Upper lobe of left lung (tissue), 4 donors: ENCODE results near the gene ETNPPL.

Experiments
- CTCF ChIP-seq, 6 experiments: fragments of 450-650 bp in 4 of 6; fragments of 200-600 bp in 2 of 6; sonication (generic) in 2 of 6; IDR thresholded peaks; one replicate each; pipeline ENCODE4 v1.5.1; 2016 to 2019; ENCODE audit warnings: antibody characterized with exemption in 6 of 6
- EP300 ChIP-seq, 4 donors: sonication (generic); formaldehyde crosslinking; IDR thresholded peaks; one replicate each; pipeline ENCODE4 v1.5.1; 2017; ENCODE audit warnings: antibody characterized with exemption in 4 of 4, control low read depth in 2 of 4
- POLR2AphosphoS5 ChIP-seq, 2 donors: sonication (generic); formaldehyde crosslinking; IDR thresholded peaks; one replicate each; pipeline ENCODE4 v1.5.1; 2017; ENCODE audit warnings: antibody characterized with exemption in 2 of 2

GRCh38 chr4:108716340-108716739 is 46.5 kb downstream of the ETNPPL start:
- no peak for TF ChIP-seq CTCF (IDR thresholded peaks at IDR 0.05)
- TF ChIP-seq POLR2AphosphoS5 (IDR thresholded peaks at IDR 0.05), result no peak
- no peak for TF ChIP-seq EP300 (IDR thresholded peaks at IDR 0.05)
